HG03378 (cell line): ENCODE results near the gene ARHGAP42.
"Not testable (repeated sequence)": the region's sequence is repeated elsewhere in the genome, so short reads cannot be mapped to it uniquely, and the experiment has no call there.

Experiments
- ATAC-seq: cut with Tn5 transposase; IDR thresholded peaks from one replicate; pipeline ENCODE4 v1.9.1; 2021; ENCODE audit warnings: mild to moderate bottlenecking, moderate library complexity; ENCODE audit not compliant: unreplicated experiment

Gene ARHGAP42

GRCh38 chr11:101008961-101009689, 322.0 kb downstream of the ARHGAP42 start:
- no peak for ATAC-seq

- no peak for ATAC-seq
These were observed 322.6 kb downstream of the ARHGAP42 start for GRCh38 chr11:101009690-101010055.

- ATAC-seq = no peak
These were observed 323.8 kb downstream of the ARHGAP42 start for GRCh38 chr11:101010899-101011298.

- ATAC-seq = no peak
These were observed 324.8 kb downstream of the ARHGAP42 start for GRCh38 chr11:101011881-101012280.

- not testable (repeated sequence) for ATAC-seq
These were observed 326.6 kb downstream of the ARHGAP42 start for GRCh38 chr11:101013702-101014101.

- no peak for ATAC-seq
These were observed 327.7 kb downstream of the ARHGAP42 start for GRCh38 chr11:101014600-101015285.

GRCh38 chr11:101019870-101020269, 332.8 kb downstream of the ARHGAP42 start:
- ATAC-seq = no peak

GRCh38 chr11:101022256-101022655, 335.2 kb downstream of the ARHGAP42 start:
- ATAC-seq = no peak

GRCh38 chr11:101028644-101029043, 341.6 kb downstream of the ARHGAP42 start:
- no peak for ATAC-seq

GRCh38 chr11:101030015-101030414, 342.9 kb downstream of the ARHGAP42 start:
- no peak for ATAC-seq

- ATAC-seq = no peak
These were observed 343.6 kb downstream of the ARHGAP42 start for GRCh38 chr11:101030692-101031091.

GRCh38 chr11:101031713-101032112, 344.6 kb downstream of the ARHGAP42 start:
- ATAC-seq = no peak

GRCh38 chr11:101032991-101033390, 345.9 kb downstream of the ARHGAP42 start:
- no peak for ATAC-seq

GRCh38 chr11:101034076-101034475, 347.0 kb downstream of the ARHGAP42 start:
- ATAC-seq = no peak

- no peak for ATAC-seq
These were observed 348.8 kb downstream of the ARHGAP42 start for GRCh38 chr11:101035872-101036271.
